C4-2B (cell line): Measurements from ENCODE around the gene HDGFL2.

Source experiments
- ZFX ChIP-seq: fragments of 450-650 bp; IDR thresholded peaks from 2 replicates; pipeline ENCODE4 v1.6.1; 2017
- TF ChIP-seq, protein P1 (sequence below): fragments of 450-650 bp; conservative IDR thresholded peaks from 2 replicates; pipeline ENCODE4 v1.5.1; 2017; ENCODE audit warnings: mild to moderate bottlenecking

DNA sequence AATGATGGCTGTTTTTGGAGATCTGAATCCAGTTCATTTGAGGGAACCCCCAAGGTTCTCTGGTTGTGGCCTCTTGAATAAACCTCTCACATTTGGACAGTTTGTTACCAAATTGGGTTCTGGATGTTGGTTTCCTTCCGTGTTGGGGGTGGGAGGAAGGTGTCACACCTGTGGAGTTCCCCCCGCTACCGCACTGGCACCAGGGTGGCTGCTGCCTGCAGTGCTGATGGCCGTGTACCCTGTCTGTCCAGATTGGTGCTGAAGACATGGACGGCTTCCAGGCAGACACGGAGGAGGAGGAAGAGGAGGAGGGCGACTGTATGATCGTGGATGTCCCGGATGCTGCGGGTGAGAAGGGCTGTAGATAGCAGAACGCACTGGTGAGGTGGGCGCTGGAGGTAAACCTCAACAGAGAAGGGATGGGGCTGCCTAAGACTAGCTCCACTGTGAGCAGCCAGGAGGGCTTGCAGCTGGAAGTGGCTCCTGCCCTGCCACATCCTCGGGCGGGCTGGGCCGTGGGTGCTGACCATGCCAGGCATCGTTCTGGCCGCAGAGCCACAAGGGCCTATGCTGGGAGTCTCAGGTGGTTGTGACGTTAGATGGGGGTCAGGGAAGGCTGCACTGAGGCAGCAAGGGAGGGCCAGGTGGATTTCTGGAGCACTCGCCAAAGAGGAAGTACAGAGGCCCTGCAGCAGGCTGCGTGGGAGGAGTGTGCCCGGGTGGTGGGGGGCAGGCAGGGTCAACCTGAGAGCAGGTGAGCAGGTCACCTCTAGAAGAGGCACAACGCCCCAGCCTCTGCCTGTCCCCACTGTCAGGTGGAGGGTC, 29.9 kb upstream of the HDGFL2 start:
- TF ChIP-seq, protein P1, sequence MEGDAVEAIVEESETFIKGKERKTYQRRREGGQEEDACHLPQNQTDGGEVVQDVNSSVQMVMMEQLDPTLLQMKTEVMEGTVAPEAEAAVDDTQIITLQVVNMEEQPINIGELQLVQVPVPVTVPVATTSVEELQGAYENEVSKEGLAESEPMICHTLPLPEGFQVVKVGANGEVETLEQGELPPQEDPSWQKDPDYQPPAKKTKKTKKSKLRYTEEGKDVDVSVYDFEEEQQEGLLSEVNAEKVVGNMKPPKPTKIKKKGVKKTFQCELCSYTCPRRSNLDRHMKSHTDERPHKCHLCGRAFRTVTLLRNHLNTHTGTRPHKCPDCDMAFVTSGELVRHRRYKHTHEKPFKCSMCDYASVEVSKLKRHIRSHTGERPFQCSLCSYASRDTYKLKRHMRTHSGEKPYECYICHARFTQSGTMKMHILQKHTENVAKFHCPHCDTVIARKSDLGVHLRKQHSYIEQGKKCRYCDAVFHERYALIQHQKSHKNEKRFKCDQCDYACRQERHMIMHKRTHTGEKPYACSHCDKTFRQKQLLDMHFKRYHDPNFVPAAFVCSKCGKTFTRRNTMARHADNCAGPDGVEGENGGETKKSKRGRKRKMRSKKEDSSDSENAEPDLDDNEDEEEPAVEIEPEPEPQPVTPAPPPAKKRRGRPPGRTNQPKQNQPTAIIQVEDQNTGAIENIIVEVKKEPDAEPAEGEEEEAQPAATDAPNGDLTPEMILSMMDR = no peak
- no peak for TF ChIP-seq ZFX
